GM18511 (cell line): ENCODE measurements around the gene ZNF200.
"Not testable (repeated sequence)": the region's sequence is repeated elsewhere in the genome, so short reads cannot be mapped to it uniquely, and the experiment has no call there.

Experiments used
- ATAC-seq: cut with Tn5 transposase; IDR thresholded peaks from one replicate; pipeline ENCODE4 v1.9.1; 2021; ENCODE audit warnings: mild to moderate bottlenecking, moderate library complexity; ENCODE audit not compliant: unreplicated experiment

ZNF200 gene

GRCh38 chr16:3234857-3235561, at the start of gene ZNF200:
ZNF200 (minus strand) TSS chr16:3235158; CDS start chr16:3233755, 1,403 bp downstream.
- peak; percentile 94 for ATAC-seq

GRCh38 chr16:3283543-3284447, 48.8 kb upstream of the ZNF200 start:
- no peak for ATAC-seq

GRCh38 chr16:3282730-3283542, 48.0 kb upstream of the ZNF200 start, which contains the start of gene ZNF263:
ZNF263 (plus strand) TSS chr16:3283491; CDS start chr16:3283819, 328 bp downstream.
- ATAC-seq = peak; percentile 86

- peak; percentile 37 for ATAC-seq
Observed at GRCh38 chr16:3282103-3282729, 47.3 kb upstream of the ZNF200 start.

- ATAC-seq = no peak
Observed at GRCh38 chr16:3281222-3281820, 46.4 kb upstream of the ZNF200 start.

GRCh38 chr16:3276679-3277078, 41.7 kb upstream of the ZNF200 start:
- ATAC-seq = no peak

- ATAC-seq = no peak
Observed at GRCh38 chr16:3274947-3275346, 40.0 kb upstream of the ZNF200 start.

GRCh38 chr16:3274490-3274889, 39.5 kb upstream of the ZNF200 start:
- ATAC-seq = no peak

GRCh38 chr16:3271281-3271680, 36.3 kb upstream of the ZNF200 start:
- not testable (repeated sequence) for ATAC-seq

- ATAC-seq = not testable (repeated sequence)
Observed at GRCh38 chr16:3270718-3271117, 35.8 kb upstream of the ZNF200 start.

GRCh38 chr16:3268294-3268693, 33.3 kb upstream of the ZNF200 start:
- no peak for ATAC-seq

- ATAC-seq = no peak
Observed at GRCh38 chr16:3266873-3267537, 32.0 kb upstream of the ZNF200 start.

- ATAC-seq = peak; percentile 79
Observed at GRCh38 chr16:3264137-3265036, 29.4 kb upstream of the ZNF200 start.

GRCh38 chr16:3262517-3262916, 27.6 kb upstream of the ZNF200 start:
- ATAC-seq = no peak

GRCh38 chr16:3259836-3260235, 24.9 kb upstream of the ZNF200 start:
- no peak for ATAC-seq

- ATAC-seq = no peak
Observed at GRCh38 chr16:3256866-3257465, 22.0 kb upstream of the ZNF200 start.

- no peak for ATAC-seq
Observed at GRCh38 chr16:3256146-3256865, 21.3 kb upstream of the ZNF200 start, which contains the start of gene MEFV. MEFV (minus strand) TSS chr16:3256633; CDS start chr16:3256587, 46 bp downstream.
